IPS DF 4.7 (cell line): Measurements from ENCODE around the gene SERINC5.
"Not testable (repeated sequence)": the region's sequence is repeated elsewhere in the genome, so short reads cannot be mapped to it uniquely, and the experiment has no call there.

Experiments
- DNase-seq: peaks from one replicate; pipeline ENCODE4 v3.0.0-alpha.2; 2013; ENCODE audit warnings: low spot score; ENCODE audit errors: extremely low read depth

SERINC5 gene

DNA sequence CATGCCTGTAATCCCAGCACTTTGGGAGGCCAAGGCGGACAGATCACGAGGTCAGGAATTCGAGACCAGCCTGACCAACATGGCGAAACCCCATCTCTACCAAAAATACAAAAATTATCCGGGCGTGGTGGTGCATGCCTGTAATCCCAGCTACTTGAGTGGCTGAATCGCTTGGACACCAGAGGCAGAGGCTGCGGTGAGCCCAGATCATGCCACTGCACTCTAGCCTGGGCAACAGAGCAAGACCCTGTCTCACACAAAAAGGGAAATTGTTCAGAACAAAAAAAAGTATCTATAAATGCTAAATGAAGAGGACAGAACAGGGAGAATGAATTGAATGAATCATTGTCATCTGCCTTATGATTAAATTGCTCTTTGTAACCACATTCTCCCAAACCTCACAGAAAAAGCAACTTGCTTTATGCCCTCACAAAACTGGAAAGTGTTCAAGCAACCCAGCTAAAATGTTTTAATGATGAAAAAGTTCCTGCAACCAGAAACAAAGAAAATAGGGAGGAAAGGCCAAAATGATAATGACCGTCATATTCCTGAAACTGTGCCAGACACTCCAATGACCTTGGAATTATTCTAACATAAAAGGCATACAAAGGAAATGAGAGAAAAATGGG is 83.7 kb downstream of the SERINC5 start:
- DNase-seq = no peak

- DNase-seq = no peak
These were observed 85.7 kb downstream of the SERINC5 start for GRCh38 chr5:80170117-80170535.

- DNase-seq = no peak
These were observed 87.3 kb downstream of the SERINC5 start for GRCh38 chr5:80168388-80169028.

DNA sequence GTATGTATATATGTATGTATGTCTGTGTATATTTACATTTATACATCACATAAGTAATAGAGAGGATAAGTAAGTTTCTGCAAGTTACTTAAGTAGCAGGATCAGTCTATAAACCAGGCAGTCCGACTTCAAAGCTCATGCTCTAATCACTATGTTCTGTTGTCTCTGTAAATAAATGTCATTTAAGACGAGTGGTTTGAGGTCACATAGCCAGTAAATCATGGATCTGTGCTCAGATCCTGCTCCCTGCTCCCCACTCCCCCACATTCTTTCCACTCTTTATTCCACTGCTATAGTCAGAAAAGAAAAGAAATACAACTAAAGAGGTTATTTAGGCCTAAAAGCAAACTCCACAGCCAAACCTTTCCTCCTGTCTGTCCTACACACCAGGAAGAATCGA is 90.4 kb downstream of the SERINC5 start:
- DNase-seq = no peak

DNA sequence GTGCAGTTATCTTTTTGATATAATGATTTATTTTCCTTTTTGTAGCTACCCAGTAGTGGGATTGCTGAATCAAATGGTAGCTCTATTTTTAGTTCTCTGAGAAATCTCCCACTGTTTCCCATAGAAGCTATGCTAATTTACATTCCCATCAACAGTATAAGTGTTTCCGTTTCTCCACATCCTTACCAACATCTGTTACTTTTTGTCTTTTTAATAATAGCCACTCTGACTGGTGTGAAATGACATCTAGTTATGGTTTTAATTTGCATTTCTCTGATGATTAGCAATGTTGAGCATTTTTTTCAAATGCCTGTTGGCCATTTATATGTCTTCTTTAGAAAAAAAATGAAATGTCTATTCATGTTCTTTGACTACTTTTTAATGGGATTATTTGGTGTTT is 94.7 kb downstream of the SERINC5 start:
- no peak for DNase-seq

DNA sequence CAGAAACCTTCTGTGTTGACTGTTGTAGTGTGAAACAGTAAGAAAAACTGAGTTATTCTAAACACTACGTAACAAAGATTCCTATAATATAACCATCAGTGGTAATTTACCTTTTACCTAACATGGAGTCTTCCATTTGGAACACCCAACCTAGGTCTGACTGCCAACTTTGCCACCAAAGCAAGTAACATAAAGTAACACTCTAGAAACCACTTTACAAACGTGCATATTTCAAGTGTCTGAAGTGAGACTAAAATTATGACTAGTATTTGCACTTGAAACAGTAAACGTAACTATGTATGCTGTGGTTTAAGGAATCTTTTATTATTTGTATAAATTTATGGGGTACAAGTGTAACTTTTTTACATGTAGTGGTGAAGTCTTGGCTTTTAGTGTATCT is 95.6 kb downstream of the SERINC5 start:
- no peak for DNase-seq

DNA sequence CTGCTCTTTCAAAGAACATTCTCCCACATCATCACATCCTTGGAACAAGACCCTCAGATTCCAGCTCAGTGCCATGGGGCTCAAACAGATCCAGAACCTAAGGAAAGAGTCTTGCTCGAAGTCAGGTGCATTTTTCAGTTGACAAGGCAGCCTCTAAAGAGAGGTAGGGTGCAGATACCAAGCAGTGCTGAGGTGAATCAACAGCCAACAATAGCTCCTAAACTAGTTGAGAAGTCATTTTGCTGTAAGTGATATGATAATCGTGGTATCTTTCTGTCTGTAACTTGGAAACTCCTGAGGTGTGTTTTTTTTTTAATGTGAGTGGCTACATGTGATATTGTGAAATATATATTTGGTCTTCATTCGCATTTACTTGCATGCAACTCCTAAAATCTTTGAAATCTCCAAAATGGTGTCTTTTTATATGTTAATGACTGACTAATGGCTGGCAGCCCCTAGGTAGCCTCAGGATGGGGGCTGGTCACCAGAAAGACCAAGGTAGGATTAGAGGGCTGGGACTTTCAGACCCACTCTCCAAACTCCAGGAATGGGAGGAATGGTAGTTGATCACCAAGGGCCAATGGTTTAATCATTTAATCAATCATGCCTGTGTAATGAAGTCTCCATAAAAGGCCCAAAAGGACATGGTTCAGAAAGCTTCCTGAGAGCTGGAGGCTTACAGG is 96.6 kb downstream of the SERINC5 start:
- no peak for DNase-seq

DNA sequence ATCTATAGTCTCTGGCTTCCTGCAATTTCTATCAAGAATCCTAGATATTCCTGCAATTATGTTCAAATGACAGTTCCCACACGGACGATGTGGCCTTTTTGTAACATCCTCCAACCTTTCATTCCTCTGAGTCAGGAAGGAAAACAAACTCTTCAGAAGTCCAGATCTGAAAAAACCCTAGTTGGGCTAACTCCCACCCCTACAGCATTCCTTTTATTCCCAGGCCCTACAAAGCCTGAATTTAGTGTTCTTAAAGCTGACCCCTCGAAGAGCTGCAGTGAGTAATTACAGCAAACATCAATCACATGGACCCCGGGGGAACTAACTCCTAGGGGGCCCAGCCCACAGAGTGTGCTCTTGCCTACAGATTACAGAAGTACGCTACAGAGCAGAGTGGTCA is 99.7 kb downstream of the SERINC5 start:
- no peak for DNase-seq

- DNase-seq = no peak
These were observed 101.1 kb downstream of the SERINC5 start for GRCh38 chr5:80154749-80155148.

DNA sequence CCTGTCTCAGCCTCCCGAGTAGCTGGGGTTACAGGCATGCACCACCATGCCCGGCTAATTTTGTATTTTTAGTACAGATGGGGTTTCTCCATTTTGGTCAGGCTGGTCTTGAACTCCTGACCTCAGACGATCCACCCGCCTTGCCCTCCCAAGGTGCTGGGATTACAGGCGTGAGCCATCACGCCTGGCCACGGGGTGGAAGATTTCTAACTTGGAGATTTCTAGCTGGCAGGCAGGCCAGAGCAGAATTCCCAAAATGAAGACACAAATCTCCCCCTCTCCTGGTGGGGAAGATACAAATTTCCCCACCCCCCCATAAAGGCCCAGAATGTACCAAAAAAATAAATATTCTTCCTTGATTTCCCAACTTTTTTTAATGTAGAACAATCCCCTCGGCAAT is 101.6 kb downstream of the SERINC5 start:
- not testable (repeated sequence) for DNase-seq

GRCh38 chr5:80153586-80154126 is 102.2 kb downstream of the SERINC5 start:
- no peak for DNase-seq

GRCh38 chr5:80152778-80153177 is 103.1 kb downstream of the SERINC5 start:
- DNase-seq = no peak

- no peak for DNase-seq
These were observed 104.0 kb downstream of the SERINC5 start for GRCh38 chr5:80151890-80152289.

- DNase-seq = no peak
These were observed 105.1 kb downstream of the SERINC5 start for GRCh38 chr5:80150731-80151130.

DNA sequence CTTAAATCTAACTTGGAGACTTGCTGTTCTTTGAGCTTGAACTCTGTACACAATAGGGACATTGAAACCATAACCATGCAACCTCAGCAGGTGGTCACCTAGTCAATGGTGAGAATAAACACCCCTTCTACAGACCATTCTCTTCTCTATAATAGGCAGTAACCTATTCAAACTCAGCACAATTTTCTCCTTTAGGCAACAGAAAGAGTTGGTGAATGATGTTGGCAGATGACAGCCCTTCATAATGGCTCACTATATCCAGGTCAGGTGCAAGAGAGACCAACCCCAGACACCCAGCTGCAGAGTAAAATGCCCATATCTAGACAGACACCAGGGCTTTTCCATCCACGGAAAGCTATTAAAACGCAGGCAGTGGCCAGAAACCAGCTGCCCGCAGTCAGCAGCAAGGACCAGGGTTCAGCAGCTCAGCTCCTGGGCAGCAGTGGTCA is 106.7 kb downstream of the SERINC5 start:
- DNase-seq = no peak

DNA sequence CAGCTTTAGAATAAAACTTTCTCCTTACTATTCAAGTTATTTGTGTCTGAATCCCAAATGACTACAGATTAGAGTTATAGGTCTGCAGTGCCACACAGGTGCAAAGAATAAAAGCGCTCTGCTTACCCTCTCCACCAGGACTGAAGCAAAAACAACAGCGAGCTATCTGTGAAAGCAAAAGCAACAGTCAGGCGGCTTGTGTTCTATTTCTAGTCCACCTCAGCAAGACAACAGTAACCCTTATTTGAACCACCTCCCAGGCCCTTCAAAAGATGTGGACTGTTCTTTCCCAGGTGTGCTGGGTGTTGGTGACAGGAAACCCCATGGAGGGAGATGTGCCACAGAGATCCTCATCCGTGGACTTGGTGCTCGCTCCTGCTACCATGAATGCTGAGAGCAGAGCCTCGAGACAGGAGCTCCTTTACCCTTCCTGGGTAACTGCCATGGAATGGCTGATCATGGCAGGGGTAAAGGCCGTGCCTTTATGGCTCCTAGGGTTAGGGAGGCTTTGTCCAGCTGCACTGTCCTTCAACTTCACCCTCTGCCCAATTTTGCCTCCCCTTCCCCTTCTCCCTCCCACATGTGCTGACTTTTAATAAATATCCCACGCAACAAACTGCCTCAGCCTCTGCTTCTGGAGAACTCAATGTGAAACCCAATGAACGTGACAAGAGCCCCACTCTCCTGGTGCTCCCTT is 108.6 kb downstream of the SERINC5 start:
- DNase-seq = no peak

DNA sequence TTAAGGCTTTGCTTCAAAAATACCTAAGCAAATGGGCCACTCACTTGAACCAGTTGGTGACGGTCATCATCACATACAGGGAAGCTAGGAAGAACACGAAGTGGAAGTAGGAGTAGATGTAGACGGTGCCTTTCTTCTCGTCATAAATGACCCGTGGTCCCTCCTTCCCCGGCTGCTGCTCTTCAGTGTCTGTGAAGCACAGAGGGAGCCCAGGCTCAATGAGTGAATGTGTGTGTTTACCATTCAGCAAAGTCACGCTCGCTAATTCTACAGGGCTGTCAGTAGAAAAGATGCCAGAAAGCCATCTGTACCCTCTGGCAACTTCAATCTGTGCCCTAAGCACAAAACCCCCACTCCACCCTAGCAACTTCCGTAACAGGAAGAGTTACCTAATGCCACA is 109.8 kb downstream of the SERINC5 start:
- no peak for DNase-seq

DNA sequence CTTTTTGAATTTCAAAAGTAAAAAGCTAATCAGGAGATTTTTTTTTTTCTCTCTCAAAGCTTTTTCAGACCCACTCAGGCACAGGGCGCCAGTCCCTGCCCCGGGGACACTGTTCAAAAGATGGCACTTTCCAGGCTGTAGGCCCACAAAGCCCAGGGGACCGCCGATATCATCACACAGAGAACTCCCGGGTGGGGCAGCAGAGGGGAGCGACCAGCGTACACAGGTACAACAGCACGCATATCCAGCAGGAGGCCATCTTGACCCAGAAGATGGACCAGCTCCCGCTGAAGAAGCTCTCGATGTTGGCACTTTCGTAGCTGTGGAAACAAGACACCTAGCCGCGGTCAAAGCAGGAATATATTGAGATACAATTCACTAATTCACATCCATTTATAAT is 112.4 kb downstream of the SERINC5 start:
- no peak for DNase-seq

- DNase-seq = no peak
These were observed 112.9 kb downstream of the SERINC5 start for GRCh38 chr5:80142996-80143395.

DNA sequence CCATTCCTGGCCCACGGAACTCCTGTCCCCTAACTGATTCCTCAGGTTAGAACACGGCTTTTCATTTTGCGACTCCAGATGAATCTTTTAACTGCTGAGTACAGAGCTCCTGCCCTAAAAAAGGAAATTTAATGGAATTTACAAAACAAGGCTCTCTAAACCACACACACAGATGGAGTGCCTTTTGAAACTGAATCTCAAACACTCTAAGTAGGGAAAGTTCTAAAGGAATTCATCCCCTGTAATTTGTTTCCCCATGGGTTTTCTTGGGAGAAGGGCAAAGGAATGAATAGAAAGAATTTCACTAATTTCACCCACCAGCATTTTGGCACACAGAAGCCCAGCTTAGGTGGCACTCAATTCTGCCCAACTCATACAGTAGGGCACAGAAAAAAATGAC is 114.2 kb downstream of the SERINC5 start:
- no peak for DNase-seq

GRCh38 chr5:80141147-80141671 is 114.6 kb downstream of the SERINC5 start:
- DNase-seq = no peak

GRCh38 chr5:80140496-80140895 is 115.4 kb downstream of the SERINC5 start:
- DNase-seq = no peak
